Neuronal stem cell (in vitro differentiated cells): Measurements from ENCODE around the gene RAD51C. TPM values are rescaled to one million over a fixed set of nuclear protein-coding genes. Genes with fewer than 3 reads are reported as not detected.
A peak's percentile ranks its signal among the peaks of the same experiment; 100 is the strongest.
"Not testable (repeated sequence)": the region's sequence is repeated elsewhere in the genome, so short reads cannot be mapped to it uniquely, and the experiment has no call there.

ENCODE experiments used
- DNase-seq: peaks from one replicate; pipeline ENCODE4 v3.0.0-alpha.2; 2013; ENCODE audit warnings: low spot score
- H2AFZ ChIP-seq: one replicate; pipeline ENCODE4 v1.6.1; 2013; ENCODE audit warnings: mild to moderate bottlenecking, low read length, inconsistent platforms
- H2AK5ac ChIP-seq: 2 replicates; pipeline ENCODE4 v1.6.1; 2013; ENCODE audit warnings: low read depth, mild to moderate bottlenecking, inconsistent platforms, low read length, moderate library complexity, mixed read lengths
- H2BK120ac ChIP-seq: 2 replicates; pipeline ENCODE4 v1.6.1; 2013; ENCODE audit warnings: low read depth, mild to moderate bottlenecking, inconsistent platforms, low read length, moderate library complexity, mixed read lengths
- H2BK12ac ChIP-seq: one replicate; pipeline ENCODE4 v1.6.1; 2013; ENCODE audit warnings: low read length, inconsistent platforms
- H2BK15ac ChIP-seq: 2 replicates; pipeline ENCODE4 v1.6.1; 2013; ENCODE audit warnings: mild to moderate bottlenecking, low read length, inconsistent platforms, mixed read lengths
- H2BK5ac ChIP-seq: one replicate; pipeline ENCODE4 v1.6.1; 2013; ENCODE audit warnings: inconsistent platforms, mild to moderate bottlenecking, low read length, moderate library complexity
- H3K14ac ChIP-seq: one replicate; pipeline ENCODE4 v1.6.1; 2013; ENCODE audit warnings: low read length, inconsistent platforms
- H3K18ac ChIP-seq: 2 replicates; pipeline ENCODE4 v1.6.1; 2013; ENCODE audit warnings: low read length, inconsistent platforms
- H3K23ac ChIP-seq: 2 replicates; pipeline ENCODE4 v1.6.1; 2013; ENCODE audit warnings: low read depth, mild to moderate bottlenecking, mixed read lengths, low read length, inconsistent platforms; ENCODE audit not compliant: poor library complexity
- H3K27ac ChIP-seq: replicated peaks from 3 replicates; pipeline ENCODE4 v1.5.1; 2013; ENCODE audit warnings: low read length, inconsistent platforms
- H3K27me3 ChIP-seq, 3 experiments: 2 replicates each; pipeline ENCODE4 v1.6.1; 2013; ENCODE audit warnings: low read length in 3 of 3, mild to moderate bottlenecking in 2 of 3, inconsistent platforms in 1 of 3, low read depth in 1 of 3, mixed read lengths in 1 of 3, moderate library complexity in 1 of 3; ENCODE audit not compliant: control insufficient read depth in 3 of 3, insufficient read depth in 3 of 3
- H3K36me3 ChIP-seq, 2 donors: replicated peaks in 1 of 2; 2 replicates each; pipeline ENCODE4 v1.6.1; 2013; ENCODE audit warnings: low read length in 2 of 2; ENCODE audit not compliant: control insufficient read depth in 2 of 2, insufficient read depth in 2 of 2
- H3K4ac ChIP-seq: 2 replicates; pipeline ENCODE4 v1.6.1; 2013; ENCODE audit warnings: inconsistent platforms, mild to moderate bottlenecking, low read length, moderate library complexity
- H3K4me1 ChIP-seq, 2 donors: 1 replicate in 1 of 2; 2 replicates in 1 of 2; pipeline ENCODE4 v1.6.1; 2013; ENCODE audit warnings: low read length in 2 of 2, low read depth in 1 of 2; ENCODE audit not compliant: control insufficient read depth in 2 of 2, insufficient read depth in 1 of 2
- H3K4me2 ChIP-seq: one replicate; pipeline ENCODE4 v1.6.1; 2013; ENCODE audit warnings: mild to moderate bottlenecking, low read length, inconsistent platforms; ENCODE audit not compliant: insufficient read depth, poor library complexity, severe bottlenecking
- H3K4me3 ChIP-seq, 2 donors: 2 replicates each; pipeline ENCODE4 v1.5.1; 2013; ENCODE audit warnings: low read length in 2 of 2, mild to moderate bottlenecking in 2 of 2, inconsistent platforms in 1 of 2, moderate library complexity in 1 of 2
- H3K79me1 ChIP-seq: one replicate; pipeline ENCODE4 v1.6.1; 2013; ENCODE audit warnings: low read depth, mild to moderate bottlenecking, inconsistent platforms, low read length, moderate library complexity
- H3K9ac ChIP-seq: one replicate; pipeline ENCODE4 v1.6.1; 2013; ENCODE audit warnings: mild to moderate bottlenecking, low read depth, low read length, inconsistent platforms; ENCODE audit not compliant: poor library complexity
- H3K9me3 ChIP-seq, 2 donors: replicated peaks in 1 of 2; 2 replicates each; pipeline versions ENCODE3 to v1.6.1; 2013; ENCODE audit warnings: low read length in 2 of 2, mild to moderate bottlenecking in 2 of 2, inconsistent platforms in 1 of 2, low read depth in 1 of 2, mixed read lengths in 1 of 2, moderate library complexity in 1 of 2; ENCODE audit not compliant: control insufficient read depth in 2 of 2, insufficient read depth in 1 of 2
- H4K8ac ChIP-seq: one replicate; pipeline ENCODE4 v1.6.1; 2013; ENCODE audit warnings: low read depth, mild to moderate bottlenecking, inconsistent platforms, low read length, moderate library complexity
- H4K91ac ChIP-seq: one replicate; pipeline ENCODE4 v1.6.1; 2013; ENCODE audit warnings: low read length, low read depth, mild to moderate bottlenecking, inconsistent platforms; ENCODE audit not compliant: poor library complexity
- WGBS, 2 donors: extraction: QIAGEN DNeasy Blood & Tissue Kit; methylation state at CpG; one replicate each; pipeline ENCODE4 v1.1.7; 2013; ENCODE audit warnings: missing lambda C conversion rate in 2 of 2, mixed read lengths in 1 of 2; ENCODE audit not compliant: insufficient read length in 2 of 2, insufficient replicate concordance in 1 of 2; ENCODE audit errors: extremely low coverage in 2 of 2; 5-methylcytosine and 5-hydroxymethylcytosine counted together
- polyA plus RNA-seq, 2 experiments: library from polyadenylated mRNA; stranded (reverse); fragments of 200-250 nt; gene quantifications; one replicate each; pipeline ENCODE4 v1.2.3, GENCODE V29; 2013

The RAD51C gene
- polyA plus RNA-seq (2013, experiment 1 of 2) = 32.4 TPM
- polyA plus RNA-seq (2013, experiment 2 of 2) = 33.3 TPM

DNA sequence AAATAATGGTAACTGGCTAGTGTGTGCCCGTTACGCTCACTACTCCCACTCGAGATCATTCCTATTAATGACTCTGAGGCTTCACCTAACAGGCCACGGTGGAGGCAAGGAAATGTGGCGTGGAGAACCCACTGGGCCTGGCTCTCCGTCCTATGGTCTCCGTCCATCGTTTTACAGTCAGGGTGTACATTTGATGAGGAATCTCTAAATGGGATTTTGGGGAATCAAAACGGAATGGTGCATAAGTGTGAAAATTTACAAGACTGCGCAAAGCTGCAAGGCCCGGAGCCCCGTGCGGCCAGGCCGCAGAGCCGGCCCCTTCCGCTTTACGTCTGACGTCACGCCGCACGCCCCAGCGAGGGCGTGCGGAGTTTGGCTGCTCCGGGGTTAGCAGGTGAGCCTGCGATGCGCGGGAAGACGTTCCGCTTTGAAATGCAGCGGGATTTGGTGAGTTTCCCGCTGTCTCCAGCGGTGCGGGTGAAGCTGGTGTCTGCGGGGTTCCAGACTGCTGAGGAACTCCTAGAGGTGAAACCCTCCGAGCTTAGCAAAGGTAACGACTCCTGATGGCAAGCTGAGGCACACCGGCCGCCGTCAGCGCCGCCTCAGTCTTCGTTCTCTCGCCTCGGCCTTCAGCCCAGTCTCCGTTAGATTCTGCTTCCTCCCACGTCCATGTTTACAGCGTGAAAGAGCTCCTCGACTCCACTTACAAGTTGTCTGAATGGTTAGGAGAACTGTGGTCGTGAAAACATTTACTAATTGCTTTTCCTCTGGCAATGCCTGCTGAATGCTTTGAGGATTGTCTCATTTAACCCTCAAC is at the start of gene RAD51C:
Gene RAD51C, plus strand, starts transcription at position 364 of the 817 bp plus-strand sequence. Its CDS starts 42 bp downstream, at position 406.
- H2AFZ ChIP-seq = peak within 1 kb of the TSS; percentile 94
- H3K27me3 ChIP-seq = no peaks in the 10 kb centered on the region
- H3K9ac ChIP-seq = no peak within 1 kb of the TSS
- no peak within 1 kb of the TSS for H2AK5ac ChIP-seq
- H3K36me3 ChIP-seq = peaks cover 0 to 24% of the 10 kb centered on the region in 2 donors
- no peak within 1 kb of the TSS for H3K4ac ChIP-seq
- DNase-seq = peak; percentile 17
- H4K91ac ChIP-seq = no peak within 1 kb of the TSS
- no peaks in the 10 kb centered on the region for H3K79me1 ChIP-seq
- H2BK5ac ChIP-seq = no peak within 1 kb of the TSS
- no peak within 1 kb of the TSS for H3K23ac ChIP-seq
- no CpG with 5 or more reads among the region's 50 CpGs for WGBS, 2 donors
- no peak within 1 kb of the TSS for H2BK15ac ChIP-seq
- peaks cover 0 to 6% of the 10 kb centered on the region in 2 donors for H3K4me1 ChIP-seq
- H2BK12ac ChIP-seq = no peak within 1 kb of the TSS
- H4K8ac ChIP-seq = no peak within 1 kb of the TSS
- peak within 1 kb of the TSS; percentile 67 to 76 for H3K4me3 ChIP-seq
- no peaks in the 10 kb centered on the region for H3K9me3 ChIP-seq
- H2BK120ac ChIP-seq = no peak within 1 kb of the TSS
- H3K4me2 ChIP-seq = peak within 1 kb of the TSS; percentile 39
- H3K18ac ChIP-seq = peak within 1 kb of the TSS; percentile 39
- H3K27ac ChIP-seq = peak within 1 kb of the TSS; percentile 26
- no peak within 1 kb of the TSS for H3K14ac ChIP-seq

DNA sequence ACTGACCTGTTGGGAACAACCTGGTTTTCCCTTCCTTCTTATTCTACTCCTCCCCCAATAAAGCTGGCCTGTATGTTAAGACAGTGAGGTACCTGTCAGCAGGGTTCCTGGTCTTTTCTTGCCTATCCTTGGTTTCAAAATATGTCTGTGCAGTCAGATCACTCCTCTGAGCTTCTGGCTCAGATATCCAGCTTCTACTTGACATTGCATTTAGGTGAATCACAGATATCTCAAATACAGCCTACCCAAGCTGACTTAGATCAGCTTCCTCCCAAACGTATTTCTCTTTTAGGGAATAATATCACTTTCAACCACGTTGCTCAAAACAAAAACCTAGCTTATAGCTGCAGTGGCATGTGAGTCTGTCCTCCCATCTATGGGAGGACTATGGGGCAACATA is 49.3 kb upstream of the RAD51C start:
- Histone ChIP-seq H3K4me1 (no peaks in the 10 kb centered on the region), H3K14ac (no peak overlapping the region), H2BK120ac (no peak overlapping the region), H2AFZ (no peak overlapping the region), H3K9me3 (no peaks in the 10 kb centered on the region), H3K9ac (no peak overlapping the region), H2AK5ac (no peak overlapping the region), H3K27me3 (no peaks in the 10 kb centered on the region), H3K23ac (no peak overlapping the region), H3K4me2 (no peak overlapping the region), H3K4ac (no peak overlapping the region), H4K8ac (no peak overlapping the region), H3K27ac (no peak overlapping the region), H2BK15ac (no peak overlapping the region), H3K18ac (no peak overlapping the region), H4K91ac (no peak overlapping the region), H3K36me3 (no peaks in the 10 kb centered on the region), H3K4me3 (no peak overlapping the region), H2BK5ac (no peak overlapping the region), H2BK12ac (no peak overlapping the region), H3K79me1 (no peaks in the 10 kb centered on the region)
- DNase-seq = no peak
- no CpG with 5 or more reads among the region's 2 CpGs for WGBS, 2 donors

DNA sequence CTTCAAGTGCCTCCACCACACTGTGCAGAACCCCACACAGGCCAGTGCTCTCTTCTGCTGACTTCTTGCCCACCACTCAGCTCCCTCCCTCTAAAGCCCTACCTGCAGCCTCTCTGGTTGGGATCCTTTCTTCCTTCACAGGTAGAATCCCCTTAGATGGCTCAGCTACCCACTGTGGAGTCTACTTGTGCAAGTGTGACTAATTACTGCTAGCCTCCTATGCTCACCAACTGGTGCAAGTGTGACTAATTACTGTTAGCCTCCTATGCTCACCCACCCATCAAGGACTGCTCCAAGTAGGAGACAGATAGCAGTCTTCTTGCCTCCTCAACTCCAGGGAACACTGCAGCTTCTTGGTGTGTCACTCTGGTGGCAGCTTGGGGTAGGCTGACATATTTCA is 44.2 kb upstream of the RAD51C start:
- Histone ChIP-seq H3K36me3 (no peaks in the 10 kb centered on the region), H3K9me3 (no peaks in the 10 kb centered on the region), H3K18ac (no peak overlapping the region), H3K14ac (no peak overlapping the region), H2BK15ac (no peak overlapping the region), H3K79me1 (no peaks in the 10 kb centered on the region), H3K4ac (no peak overlapping the region), H3K4me3 (no peak overlapping the region), H2BK120ac (no peak overlapping the region), H3K23ac (no peak overlapping the region), H3K27me3 (no peaks in the 10 kb centered on the region), H4K8ac (no peak overlapping the region), H3K27ac (no peak overlapping the region), H3K9ac (no peak overlapping the region), H2AK5ac (no peak overlapping the region), H2AFZ (no peak overlapping the region), H4K91ac (no peak overlapping the region), H3K4me2 (no peak overlapping the region), H2BK5ac (no peak overlapping the region), H2BK12ac (no peak overlapping the region), H3K4me1 (no peaks in the 10 kb centered on the region)
- DNase-seq = no peak

DNA sequence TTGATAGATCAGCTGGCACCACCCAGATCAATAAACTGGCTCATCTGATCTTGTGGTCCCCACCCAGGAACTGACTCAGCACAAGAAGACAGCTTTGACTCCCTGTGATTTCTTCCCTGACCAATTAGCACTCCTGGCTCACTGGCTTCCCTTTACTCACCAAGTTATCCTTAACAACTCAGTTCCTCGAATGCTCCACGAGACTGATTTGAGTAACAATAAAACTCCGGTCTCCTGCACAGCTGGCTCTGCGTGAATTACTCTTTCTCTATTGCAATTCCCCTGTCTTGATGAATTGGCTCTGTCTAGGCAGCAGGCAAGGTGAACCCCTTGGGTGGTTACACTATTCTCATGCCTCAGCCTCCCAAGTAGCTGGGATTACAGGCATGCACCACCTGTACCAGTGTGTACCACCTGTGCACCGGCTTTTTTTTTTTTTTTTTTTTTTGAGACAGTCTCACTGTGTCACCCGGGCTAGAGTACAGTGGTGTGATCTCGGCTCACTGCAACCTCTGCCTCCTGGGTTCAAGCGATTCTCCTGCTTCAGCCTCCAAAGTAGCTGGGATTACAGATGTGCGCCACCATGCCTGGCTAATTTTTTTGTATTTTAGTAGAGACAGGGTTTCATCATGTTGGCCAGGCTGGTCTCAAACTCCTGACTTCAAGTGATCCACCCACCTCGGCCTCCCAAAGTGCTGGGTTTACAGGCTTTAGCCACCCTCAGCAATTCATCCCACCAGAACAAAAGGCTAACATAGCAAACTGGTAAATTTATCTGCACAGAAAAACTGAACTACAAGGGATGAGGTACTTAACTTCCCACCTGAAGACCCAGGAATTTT is 34.2 kb upstream of the RAD51C start:
- not testable (repeated sequence) for DNase-seq, H3K14ac ChIP-seq, H3K4me2 ChIP-seq, H3K4me1 ChIP-seq, H2BK120ac ChIP-seq, H4K91ac ChIP-seq, H3K18ac ChIP-seq, H2BK15ac ChIP-seq, H3K4ac ChIP-seq, H3K23ac ChIP-seq, H3K9ac ChIP-seq, H3K9me3 ChIP-seq, H2AK5ac ChIP-seq, H3K4me3 ChIP-seq, H2BK5ac ChIP-seq, H3K79me1 ChIP-seq, H2AFZ ChIP-seq, H4K8ac ChIP-seq, H2BK12ac ChIP-seq, H3K27me3 ChIP-seq, H3K36me3 ChIP-seq
- WGBS, 2 donors = no CpG with 5 or more reads among the region's 10 CpGs
- peak overlapping the region; percentile 51 for H3K27ac ChIP-seq
